ENCODE measurements around the gene TBC1D1.

The TBC1D1 gene

DNA sequence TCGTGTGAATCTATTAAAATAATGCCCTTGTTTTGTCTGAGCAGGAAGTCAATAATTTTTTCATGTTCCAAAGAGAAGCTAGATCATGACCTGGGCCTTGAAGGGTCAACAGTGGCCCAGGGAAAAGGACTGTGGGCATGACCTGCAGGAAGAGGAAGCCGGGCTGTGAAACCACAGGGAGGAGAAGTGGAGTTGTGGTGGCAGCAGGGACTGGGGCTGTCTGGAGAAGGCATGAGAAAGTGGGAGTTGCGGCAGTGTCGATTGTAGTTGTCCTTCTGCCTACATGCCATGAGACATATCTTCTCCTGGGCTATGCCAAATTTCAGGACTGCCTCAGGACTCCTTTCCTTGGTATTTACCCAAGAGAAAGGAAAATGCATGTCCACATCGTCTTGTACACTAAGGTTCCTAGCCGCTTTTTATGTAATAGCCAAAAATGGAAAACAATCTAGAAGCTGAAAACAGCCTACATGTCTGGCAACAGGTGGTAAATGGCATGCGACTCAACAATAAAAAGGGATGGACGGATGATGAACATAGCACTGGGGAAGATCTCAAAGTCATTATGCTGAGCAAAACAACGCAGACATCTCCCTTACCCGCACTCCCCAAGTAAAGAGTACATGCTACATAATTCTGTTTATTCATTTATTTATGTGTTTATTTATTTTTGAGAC, 55.8 kb downstream of the TBC1D1 start:
- Histone ChIP-seq H3K36me3 (ENCODE audit: control insufficient read depth, low read length) (no peaks in the 10 kb centered on the region), H3K9me3 (ENCODE audit: control insufficient read depth, insufficient read depth, low read length) (no peaks in the 10 kb centered on the region), H3K27me3 (ENCODE audit: control insufficient read depth, low read length) (no peaks in the 10 kb centered on the region), H4K20me1 (ENCODE audit: control insufficient read depth, insufficient read depth, low read depth, low read length) (no peaks in the 10 kb centered on the region), H3K9me2 (replicated peaks; ENCODE audit: control insufficient read depth, low read length) (no peaks in the 10 kb centered on the region), H3K79me2 (ENCODE audit: control insufficient read depth, low read length) (no peaks in the 10 kb centered on the region), H3K4me2 (ENCODE audit: low read length) (no peak overlapping the region), H3K27ac (ENCODE audit: low read depth, low read length) (no peak overlapping the region), H3K4me1 (ENCODE audit: control insufficient read depth, low read length) (peaks cover 19% of the 10 kb centered on the region), H3K4me3 (ENCODE audit: low read length) (no peak overlapping the region), H3F3A (ENCODE audit: control insufficient read depth, insufficient read depth) (no peaks in the 10 kb centered on the region)
- no peak for TF ChIP-seq EZH2phosphoT487 (IDR thresholded peaks at IDR 0.05; ENCODE audit: borderline replicate concordance, low read length)
- TF ChIP-seq, protein P1, sequence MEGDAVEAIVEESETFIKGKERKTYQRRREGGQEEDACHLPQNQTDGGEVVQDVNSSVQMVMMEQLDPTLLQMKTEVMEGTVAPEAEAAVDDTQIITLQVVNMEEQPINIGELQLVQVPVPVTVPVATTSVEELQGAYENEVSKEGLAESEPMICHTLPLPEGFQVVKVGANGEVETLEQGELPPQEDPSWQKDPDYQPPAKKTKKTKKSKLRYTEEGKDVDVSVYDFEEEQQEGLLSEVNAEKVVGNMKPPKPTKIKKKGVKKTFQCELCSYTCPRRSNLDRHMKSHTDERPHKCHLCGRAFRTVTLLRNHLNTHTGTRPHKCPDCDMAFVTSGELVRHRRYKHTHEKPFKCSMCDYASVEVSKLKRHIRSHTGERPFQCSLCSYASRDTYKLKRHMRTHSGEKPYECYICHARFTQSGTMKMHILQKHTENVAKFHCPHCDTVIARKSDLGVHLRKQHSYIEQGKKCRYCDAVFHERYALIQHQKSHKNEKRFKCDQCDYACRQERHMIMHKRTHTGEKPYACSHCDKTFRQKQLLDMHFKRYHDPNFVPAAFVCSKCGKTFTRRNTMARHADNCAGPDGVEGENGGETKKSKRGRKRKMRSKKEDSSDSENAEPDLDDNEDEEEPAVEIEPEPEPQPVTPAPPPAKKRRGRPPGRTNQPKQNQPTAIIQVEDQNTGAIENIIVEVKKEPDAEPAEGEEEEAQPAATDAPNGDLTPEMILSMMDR (IDR thresholded peaks at IDR 0.05; ENCODE audit: low read depth, low read length, poor library complexity, severe bottlenecking): no peak

DNA sequence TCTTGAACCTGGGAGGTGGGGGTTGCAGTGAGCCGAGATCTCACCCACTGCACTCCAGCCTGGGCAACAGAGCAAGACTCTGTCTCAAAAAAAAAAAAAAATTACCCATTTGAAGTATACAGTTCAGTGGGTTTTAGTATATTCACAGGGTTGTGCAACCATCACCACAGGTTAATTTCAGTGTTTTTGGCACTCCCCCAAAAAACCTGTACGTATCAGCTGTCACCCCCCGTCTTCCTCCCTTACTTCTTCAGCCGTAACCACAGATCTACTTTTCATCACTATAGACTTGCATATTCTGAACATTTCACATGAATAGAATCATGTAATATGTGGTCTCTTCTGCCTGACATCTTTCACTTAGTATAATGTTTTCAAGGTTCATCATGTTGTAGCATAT, 57.7 kb downstream of the TBC1D1 start:
- H3K4me1 ChIP-seq (ENCODE audit: control insufficient read depth, low read length): peaks cover 19% of the 10 kb centered on the region
- H3K4me2 ChIP-seq (ENCODE audit: low read length): peak overlapping the region; percentile 39
- TF ChIP-seq, protein P1 (IDR thresholded peaks at IDR 0.05; ENCODE audit: low read depth, low read length, poor library complexity, severe bottlenecking): no peak
- TF ChIP-seq EZH2phosphoT487 (IDR thresholded peaks at IDR 0.05; ENCODE audit: borderline replicate concordance, low read length): no peak

DNA sequence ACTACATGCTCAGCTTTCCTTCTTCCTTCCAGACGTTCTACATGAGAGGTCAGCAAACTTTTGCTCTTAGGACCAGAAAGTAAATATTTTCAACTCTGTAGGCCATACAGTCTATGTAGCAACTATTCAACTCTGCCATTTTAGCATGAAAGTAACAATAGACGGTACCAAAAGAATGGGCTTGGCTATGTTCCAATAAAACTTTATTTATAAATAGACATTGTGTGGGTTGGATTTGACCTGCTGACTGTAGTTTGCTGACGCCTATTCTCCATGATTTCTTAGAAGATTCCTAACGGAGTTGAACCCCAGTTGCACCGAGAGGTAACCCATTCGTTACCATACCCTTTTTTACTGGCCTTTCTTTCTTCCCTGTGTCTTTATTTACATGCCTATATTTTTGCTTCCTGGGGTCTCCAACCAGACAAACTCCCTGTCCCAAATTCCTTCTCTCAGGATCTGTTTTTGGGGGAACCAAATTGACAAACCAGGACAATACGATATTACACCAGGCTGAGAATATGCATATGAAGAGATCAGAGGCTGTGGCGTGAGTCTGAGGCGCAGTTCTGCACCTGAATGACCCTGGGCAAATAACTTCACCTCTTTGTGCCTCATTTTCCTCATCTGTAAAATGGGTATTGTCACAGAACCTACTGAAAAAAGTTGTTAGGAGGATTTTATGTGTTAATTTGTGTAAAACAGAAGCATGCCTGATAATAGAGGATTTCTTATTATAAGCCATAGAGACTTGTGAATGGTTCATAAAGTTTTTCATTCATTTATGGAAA, 58.9 kb downstream of the TBC1D1 start:
- Histone ChIP-seq H3K9me3 (ENCODE audit: control insufficient read depth, insufficient read depth, low read length) (no peaks in the 10 kb centered on the region), H3K4me3 (ENCODE audit: low read length) (no peak overlapping the region), H3F3A (ENCODE audit: control insufficient read depth, insufficient read depth) (no peaks in the 10 kb centered on the region), H4K20me1 (ENCODE audit: control insufficient read depth, insufficient read depth, low read depth, low read length) (no peaks in the 10 kb centered on the region), H3K27me3 (ENCODE audit: control insufficient read depth, low read length) (no peaks in the 10 kb centered on the region), H3K27ac (ENCODE audit: low read depth, low read length) (no peak overlapping the region), H3K4me2 (ENCODE audit: low read length) (no peak overlapping the region), H3K9me2 (replicated peaks; ENCODE audit: control insufficient read depth, low read length) (no peaks in the 10 kb centered on the region), H3K79me2 (ENCODE audit: control insufficient read depth, low read length) (no peaks in the 10 kb centered on the region), H3K4me1 (ENCODE audit: control insufficient read depth, low read length) (peaks cover 19% of the 10 kb centered on the region), H3K36me3 (ENCODE audit: control insufficient read depth, low read length) (no peaks in the 10 kb centered on the region)
- TF ChIP-seq, protein P1 (IDR thresholded peaks at IDR 0.05; ENCODE audit: low read depth, low read length, poor library complexity, severe bottlenecking): no peak
- TF ChIP-seq EZH2phosphoT487 (IDR thresholded peaks at IDR 0.05; ENCODE audit: borderline replicate concordance, low read length): no peak

More for the DNA sequence above, 57.7 kb downstream of the TBC1D1 start:
- no peaks in the 10 kb centered on the region for H3K9me2 ChIP-seq (replicated peaks; ENCODE audit: control insufficient read depth, low read length)
- no peak overlapping the region for H3K27ac ChIP-seq (ENCODE audit: low read depth, low read length)
- H4K20me1 ChIP-seq (ENCODE audit: control insufficient read depth, insufficient read depth, low read depth, low read length): no peaks in the 10 kb centered on the region
- H3K4me3 ChIP-seq (ENCODE audit: low read length): no peak overlapping the region
- no peaks in the 10 kb centered on the region for H3F3A ChIP-seq (ENCODE audit: control insufficient read depth, insufficient read depth)
- no peaks in the 10 kb centered on the region for H3K79me2 ChIP-seq (ENCODE audit: control insufficient read depth, low read length)
- H3K9me3 ChIP-seq (ENCODE audit: control insufficient read depth, insufficient read depth, low read length): no peaks in the 10 kb centered on the region
- no peaks in the 10 kb centered on the region for H3K36me3 ChIP-seq (ENCODE audit: control insufficient read depth, low read length)
- H3K27me3 ChIP-seq (ENCODE audit: control insufficient read depth, low read length): no peaks in the 10 kb centered on the region

Data from DOHH2 (cell line).